SKM-1 (cell line): Measurements from ENCODE around the gene ANKH.
A peak's percentile ranks its signal among the peaks of the same experiment; 100 is the strongest.

Experiments used
- DNase-seq: peaks from one replicate; lab custom pipeline; 2025; ENCODE audit not compliant: unreplicated experiment; lab: John Stamatoyannopoulos, UW

ANKH gene

DNA sequence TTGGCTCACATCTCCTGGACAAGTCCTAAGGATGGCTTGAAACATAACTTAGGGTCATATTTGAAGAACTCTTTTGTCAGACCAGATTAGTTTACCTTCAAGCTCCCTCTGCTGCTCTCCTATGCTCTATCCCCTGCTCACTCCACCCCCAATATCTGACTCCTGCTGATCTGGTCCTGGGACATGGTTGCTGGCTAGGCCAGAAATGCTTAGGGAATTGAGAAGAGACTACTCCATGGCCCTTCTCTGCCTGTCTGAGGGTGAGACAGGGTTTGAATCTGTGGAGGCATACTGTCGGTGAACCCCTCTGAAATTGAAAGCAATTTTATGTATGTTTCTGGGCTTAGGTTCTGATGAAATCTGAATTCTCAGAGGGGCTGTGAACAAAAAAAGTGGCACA, 203.8 kb downstream of the ANKH start:
- DNase-seq: no peak

DNA sequence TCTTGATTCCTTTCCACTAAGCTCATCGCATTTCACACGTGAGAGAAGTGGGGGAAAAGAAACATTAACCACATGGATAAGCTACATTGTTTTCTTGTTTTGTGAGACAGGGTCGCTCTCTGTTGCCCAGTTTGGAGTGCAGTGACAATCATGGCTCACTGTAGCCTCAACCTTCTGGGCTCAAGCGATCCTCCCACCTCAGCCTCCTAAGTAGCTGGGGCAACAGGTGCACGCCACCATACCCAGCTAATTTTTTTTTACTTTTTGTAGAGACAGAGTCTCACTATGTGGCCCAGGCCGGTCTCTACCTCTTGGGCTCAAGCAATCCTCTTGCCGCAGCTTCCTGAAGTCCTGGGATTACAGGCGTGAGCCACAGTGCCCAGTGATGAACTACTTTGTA, 204.3 kb downstream of the ANKH start:
- DNase-seq: no peak

DNA sequence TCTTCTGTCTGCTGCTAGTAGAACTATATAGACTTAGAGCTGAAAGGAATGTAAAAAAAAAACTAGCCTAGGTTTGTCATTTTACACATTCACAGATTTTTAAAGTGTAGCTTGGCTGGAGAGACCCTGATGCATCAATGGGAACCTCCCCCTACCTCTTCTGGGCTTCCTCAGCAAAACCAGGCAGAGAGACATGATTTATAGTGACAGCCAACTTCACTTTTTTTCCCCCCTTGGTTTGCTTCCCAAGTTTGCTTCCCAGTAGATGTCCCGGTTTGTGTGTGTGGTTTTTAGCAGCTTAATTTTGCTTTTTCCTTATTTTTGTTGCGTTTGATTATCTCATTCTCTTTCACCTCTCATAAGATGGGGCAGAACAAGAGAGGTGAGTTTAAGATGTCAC, 205.2 kb downstream of the ANKH start:
- DNase-seq: no peak

DNA sequence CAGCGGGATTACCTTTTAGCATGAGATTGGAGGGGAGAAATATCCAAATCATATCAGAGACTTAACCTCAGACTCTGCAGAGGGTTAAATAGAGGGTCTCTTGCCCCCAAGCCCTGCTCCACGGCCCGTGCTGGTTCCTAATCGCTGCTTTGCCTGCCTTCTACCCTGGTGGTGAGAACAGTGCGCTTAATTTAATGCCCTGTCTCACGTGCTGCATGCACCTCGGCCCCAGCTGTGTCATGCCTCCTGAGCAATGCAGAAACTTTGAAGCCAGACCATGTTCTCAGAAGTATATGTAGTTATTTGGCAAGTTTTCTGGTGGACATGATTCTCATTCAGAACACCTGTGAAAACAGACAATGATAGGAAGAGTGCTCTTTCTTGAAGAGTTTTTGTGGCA, 205.6 kb downstream of the ANKH start:
- DNase-seq: no peak

DNA sequence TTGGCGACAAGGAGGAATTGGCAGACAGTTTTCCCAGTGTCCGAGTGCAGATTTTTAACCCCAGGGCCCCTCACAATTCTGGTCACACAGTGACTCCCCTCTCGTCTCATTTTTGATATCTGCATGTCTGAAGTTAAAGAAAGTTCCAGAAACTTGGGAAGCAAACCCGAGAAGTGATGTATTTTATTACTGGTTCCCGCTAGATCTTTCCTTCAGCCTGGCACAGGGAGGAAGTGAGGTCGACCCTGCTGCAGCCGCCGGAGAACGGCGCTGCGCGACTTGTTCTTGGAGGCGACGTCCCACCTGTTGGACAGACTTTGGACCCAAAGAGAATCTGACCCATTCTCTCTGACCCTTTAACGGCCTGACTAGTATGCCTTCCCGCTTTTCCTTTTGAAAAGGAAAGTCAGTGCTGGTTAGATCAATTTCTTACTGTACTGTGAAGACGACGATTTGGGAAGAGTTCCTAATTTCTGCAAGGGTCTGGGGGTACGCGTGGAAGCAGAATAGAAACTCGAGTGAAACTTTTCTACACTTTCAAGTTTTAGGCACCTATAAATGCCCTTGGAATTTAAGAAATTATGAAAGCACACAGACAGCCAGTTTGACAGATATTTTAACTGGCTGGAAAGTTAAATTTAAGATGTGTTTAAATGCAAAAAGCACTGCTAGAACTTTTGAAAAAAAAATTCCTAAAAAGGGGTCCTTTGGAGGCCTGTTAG, 206.3 kb downstream of the ANKH start:
- no peak for DNase-seq

DNA sequence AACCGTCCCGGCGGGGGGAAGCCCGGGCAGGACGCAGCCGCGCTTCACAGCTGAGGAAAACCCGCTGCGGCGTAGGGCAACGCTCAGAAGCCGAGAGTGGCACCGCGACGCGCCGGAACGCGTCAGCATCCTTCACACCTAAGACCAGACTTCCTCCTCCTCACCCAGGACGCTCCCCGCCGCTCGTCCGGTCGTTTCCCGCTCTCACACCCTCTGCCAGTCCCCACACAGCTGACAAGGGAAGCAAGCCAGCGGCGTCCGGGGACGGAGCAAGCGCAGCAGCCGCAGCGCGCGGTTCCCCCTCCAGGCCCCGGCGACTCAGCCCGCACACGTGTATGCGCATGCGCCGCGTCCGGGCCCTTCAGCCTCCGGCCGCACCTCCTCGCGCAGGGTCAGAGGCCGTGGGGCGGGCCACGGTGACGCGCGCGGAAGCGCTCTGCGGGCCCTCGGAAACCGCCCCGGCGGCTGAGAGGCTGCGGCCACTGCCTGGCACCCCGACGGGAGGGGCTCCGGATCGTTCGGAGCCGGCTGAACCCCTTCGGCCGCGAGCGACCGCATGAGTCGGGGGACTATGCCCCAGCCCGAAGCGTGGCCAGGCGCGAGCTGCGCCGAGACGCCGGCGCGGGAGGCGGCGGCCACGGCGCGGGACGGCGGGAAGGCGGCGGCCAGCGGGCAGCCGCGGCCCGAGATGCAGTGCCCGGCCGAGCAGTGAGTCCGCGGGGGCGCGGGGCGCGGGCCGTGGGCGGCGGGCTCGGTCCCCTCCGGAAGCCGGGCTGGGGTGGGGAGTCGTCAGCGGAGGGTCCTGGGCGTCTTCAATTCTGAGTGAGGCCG, 207.1 kb downstream of the ANKH start, which contains the start of gene OTULIN:
Gene OTULIN, plus strand, starts transcription at position 449 of the 831 bp plus-strand sequence. Its CDS starts 108 bp downstream, at position 557.
- peak; percentile 87 for DNase-seq

DNA sequence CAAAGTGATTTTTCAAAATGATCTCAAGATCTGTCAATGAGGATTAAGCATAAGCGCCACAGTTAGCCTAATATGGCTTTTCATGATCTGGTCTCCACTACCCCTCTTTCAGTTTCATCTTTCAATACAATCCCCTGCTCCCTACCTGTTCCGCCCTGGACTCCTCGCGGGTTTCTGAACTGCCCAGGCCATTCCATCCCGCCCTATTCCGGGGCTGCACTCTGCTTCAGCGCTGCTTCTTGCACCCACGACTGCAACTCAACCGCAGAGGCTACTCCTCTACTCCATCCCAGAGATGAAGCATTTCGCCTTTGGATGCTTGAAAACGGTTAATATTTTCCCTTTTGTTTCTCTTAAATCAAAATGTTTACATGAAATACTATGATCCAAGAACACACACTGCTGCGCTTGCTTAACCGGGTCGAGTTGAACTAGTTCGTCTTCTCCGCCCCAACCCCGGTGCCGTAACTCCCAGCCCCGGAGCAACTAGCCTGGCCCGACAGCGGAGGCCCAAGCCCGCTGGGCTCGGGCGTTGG, 207.8 kb downstream of the ANKH start:
- DNase-seq: no peak

DNA sequence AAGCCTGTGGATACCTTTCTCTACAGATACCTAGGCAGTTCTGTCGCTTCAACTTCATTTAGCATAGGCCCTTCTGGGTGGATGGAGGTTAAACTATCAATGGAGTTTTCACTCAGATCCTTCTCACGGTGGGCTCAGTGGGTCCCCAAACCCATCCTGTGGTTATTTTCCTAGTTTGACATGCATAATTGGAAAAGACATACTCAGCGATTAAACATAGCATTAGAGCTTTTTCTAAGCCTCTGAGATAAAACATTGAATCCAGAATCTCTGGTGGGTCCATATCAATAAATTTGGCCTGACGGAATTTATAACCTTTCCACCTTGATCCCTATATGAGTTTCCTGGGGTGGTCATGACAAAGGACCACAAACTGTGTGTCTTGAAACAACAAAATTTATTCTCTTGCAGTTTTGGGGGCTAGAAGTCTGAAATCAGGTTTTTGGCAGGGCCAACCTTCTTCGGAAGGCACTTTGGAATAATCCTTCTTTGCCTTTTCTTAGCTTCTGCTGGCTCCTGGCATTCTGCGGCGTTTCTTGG, 208.8 kb downstream of the ANKH start:
- no peak for DNase-seq

DNA sequence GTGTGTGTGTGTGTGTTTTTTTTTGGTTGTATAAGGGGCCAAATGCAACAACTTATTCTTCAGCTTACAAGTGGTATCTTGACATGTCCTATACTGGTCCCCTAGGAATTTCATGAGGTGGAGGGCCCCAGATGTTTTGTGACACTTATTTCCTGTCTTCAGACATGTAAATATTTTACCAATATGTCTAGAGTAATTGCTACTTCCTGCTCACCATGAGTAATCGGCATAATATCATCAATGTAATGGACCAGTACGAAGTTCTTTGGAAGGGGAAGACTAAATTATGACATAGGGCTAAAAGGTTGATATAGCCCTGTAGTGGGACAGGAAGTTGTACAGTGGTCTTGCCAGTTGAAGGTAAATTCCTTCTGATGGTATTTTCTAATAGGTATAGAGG, 210.7 kb downstream of the ANKH start:
- no peak for DNase-seq

DNA sequence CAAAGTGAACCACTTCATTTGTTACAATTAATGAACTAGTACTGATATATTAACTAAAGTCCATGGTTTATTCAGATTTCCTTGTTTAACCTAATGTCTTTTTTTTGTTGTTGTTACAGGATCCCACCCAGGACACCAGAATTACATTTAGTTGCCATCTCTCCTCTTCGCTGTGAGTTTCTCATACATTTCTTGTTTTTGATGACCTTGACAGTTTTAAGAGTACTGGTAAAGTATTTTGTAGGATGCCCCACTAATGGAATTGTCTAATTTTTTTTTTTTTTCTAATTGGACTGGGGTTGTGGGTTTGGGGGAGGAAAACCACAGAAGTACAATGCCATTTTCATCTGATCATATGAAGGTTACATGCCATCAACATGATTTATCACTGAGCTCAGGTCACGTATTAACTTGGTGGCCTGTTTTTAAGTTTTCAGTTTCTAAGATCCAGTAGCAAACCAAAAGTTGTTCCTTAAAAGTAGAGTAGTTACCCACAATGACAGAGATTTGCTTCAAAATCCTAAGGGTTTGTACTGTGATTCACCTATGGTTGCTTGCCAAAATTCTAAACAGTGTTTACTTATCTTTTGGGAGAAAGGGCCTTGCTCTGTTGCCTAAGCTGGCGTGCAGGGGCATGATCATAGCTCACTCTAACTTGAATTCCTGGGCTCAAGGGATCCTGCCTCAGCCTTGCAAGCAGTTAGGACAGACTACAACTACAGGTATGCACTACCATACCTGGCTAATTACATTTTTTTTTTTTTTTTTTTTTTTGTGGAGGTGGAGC, 211.6 kb downstream of the ANKH start:
- no peak for DNase-seq

DNA sequence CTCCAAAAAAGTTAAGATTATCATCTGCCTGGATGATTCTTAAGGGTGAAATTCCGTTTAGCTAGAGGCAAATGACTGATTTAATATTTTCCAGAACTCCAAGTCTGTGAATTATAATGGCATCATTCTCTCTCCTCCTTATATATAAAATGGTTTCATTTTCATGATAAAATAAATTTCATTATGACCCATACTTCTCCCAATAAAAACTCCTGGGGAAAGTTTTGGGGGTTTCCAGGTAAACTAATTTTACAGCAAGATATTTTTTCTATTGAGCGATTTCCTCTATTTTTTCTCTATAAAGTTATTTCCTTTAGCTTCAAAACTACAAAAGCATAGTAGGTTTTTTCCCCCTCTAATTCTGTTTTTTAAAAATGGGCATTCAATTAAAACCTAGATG, 214.7 kb downstream of the ANKH start:
- DNase-seq: no peak

DNA sequence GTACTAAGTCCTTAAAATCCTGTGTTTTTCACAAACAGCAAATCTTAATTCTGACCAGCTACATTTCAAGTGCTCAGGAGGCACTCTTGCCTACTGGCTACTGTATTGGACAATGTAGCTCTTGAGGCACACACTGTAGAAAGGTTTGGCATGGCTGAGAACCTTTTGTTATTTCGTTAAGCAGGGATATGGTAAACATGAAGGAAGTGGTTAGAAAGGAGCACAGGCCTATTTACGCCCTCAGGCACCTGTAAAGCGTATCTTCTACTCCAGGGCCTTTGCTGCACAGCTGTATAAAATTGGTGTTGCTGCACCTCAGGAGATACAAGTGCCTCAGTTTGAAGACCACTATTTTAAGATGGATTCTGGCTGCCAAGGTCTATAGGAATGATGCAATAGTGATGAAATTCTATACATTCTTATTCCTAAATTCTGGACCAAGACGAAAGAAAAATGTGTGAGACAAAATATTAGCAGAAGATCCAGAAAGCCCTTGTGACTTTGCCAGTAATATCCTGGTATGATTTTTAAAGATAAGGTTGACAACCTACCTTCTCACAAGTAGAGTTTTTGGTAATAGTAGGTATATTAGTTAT, 216.3 kb downstream of the ANKH start:
- DNase-seq: no peak
